ENCODE measurements around the gene KLHDC10. TPM values are rescaled to one million over a fixed set of nuclear protein-coding genes. Genes with fewer than 3 reads are reported as not detected.
A peak's percentile ranks its signal among the peaks of the same experiment; 100 is the strongest.

Gene KLHDC10
- total and polyA plus RNA-seq, 2 of the 13 experiments (the other 11 are each of a cell fraction or from before 2014, with no cell fraction given): 11.9 to 21.6 TPM

DNA sequence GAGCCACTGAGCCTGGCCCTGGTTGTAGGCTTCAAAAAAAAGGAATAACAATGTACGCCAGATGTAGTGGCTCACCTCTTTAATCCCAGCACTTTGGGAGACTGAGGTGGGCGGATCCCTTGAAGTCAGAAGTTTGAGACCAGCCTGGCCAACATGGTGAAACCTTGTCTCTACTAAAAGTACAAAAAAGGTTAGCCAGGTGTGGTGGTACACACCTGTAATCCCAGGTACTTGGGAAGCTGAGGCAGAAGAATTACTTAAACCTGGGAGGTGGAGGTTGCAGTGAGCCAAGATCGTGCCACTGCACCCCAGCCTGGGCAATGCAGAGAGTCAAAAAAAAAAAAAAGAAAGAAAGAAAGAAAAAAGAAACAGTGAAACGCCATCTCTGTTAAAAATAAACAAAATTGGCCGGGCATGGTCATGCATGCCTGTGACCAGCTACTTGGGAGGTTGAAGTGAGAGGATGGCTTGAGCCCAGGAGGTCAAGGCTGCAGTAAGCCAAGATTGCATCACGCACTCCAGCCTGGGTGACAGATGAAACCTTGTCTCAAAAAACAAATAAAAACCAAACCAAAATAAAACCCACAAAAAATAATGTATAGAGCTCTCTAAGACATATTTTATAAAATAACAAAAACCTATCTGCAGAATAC lies 4.7 kb upstream of the KLHDC10 start (continued):
- TF ChIP-seq, protein P1, sequence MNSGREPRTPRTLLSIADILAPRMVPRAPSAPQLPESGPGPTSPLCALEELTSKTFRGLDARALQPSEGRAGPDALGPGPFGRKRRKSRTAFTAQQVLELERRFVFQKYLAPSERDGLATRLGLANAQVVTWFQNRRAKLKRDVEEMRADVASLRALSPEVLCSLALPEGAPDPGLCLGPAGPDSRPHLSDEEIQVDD (CRISPR knock-in tag; IDR thresholded peaks at IDR 0.05; ENCODE audit: borderline replicate concordance): no peak
- TF ChIP-seq, protein P2, sequence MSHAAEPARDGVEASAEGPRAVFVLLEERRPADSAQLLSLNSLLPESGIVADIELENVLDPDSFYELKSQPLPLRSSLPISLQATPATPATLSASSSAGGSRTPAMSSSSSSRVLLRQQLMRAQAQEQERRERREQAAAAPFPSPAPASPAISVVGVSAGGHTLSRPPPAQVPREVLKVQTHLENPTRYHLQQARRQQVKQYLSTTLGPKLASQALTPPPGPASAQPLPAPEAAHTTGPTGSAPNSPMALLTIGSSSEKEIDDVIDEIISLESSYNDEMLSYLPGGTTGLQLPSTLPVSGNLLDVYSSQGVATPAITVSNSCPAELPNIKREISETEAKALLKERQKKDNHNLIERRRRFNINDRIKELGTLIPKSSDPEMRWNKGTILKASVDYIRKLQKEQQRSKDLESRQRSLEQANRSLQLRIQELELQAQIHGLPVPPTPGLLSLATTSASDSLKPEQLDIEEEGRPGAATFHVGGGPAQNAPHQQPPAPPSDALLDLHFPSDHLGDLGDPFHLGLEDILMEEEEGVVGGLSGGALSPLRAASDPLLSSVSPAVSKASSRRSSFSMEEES (CRISPR knock-in tag; IDR thresholded peaks at IDR 0.05): no peak
- TF ChIP-seq, protein P3, sequence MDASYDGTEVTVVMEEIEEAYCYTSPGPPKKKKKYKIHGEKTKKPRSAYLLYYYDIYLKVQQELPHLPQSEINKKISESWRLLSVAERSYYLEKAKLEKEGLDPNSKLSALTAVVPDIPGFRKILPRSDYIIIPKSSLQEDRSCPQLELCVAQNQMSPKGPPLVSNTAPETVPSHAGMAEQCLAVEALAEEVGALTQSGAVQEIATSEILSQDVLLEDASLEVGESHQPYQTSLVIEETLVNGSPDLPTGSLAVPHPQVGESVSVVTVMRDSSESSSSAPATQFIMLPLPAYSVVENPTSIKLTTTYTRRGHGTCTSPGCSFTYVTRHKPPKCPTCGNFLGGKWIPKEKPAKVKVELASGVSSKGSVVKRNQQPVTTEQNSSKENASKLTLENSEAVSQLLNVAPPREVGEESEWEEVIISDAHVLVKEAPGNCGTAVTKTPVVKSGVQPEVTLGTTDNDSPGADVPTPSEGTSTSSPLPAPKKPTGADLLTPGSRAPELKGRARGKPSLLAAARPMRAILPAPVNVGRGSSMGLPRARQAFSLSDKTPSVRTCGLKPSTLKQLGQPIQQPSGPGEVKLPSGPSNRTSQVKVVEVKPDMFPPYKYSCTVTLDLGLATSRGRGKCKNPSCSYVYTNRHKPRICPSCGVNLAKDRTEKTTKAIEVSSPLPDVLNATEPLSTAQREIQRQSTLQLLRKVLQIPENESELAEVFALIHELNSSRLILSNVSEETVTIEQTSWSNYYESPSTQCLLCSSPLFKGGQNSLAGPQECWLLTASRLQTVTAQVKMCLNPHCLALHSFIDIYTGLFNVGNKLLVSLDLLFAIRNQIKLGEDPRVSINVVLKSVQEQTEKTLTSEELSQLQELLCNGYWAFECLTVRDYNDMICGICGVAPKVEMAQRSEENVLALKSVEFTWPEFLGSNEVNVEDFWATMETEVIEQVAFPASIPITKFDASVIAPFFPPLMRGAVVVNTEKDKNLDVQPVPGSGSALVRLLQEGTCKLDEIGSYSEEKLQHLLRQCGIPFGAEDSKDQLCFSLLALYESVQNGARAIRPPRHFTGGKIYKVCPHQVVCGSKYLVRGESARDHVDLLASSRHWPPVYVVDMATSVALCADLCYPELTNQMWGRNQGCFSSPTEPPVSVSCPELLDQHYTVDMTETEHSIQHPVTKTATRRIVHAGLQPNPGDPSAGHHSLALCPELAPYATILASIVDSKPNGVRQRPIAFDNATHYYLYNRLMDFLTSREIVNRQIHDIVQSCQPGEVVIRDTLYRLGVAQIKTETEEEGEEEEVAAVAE (CRISPR knock-in tag; IDR thresholded peaks at IDR 0.05; ENCODE audit: borderline replicate concordance): peak; percentile 78; the same call in 1 of the 2 replicates
- TF ChIP-seq TMF1 (CRISPR knock-in tag; IDR thresholded peaks at IDR 0.05; ENCODE audit: low read depth): no peak
- no peak for TF ChIP-seq ZNF383 (CRISPR knock-in tag; IDR thresholded peaks at IDR 0.05; ENCODE audit: borderline replicate concordance)
- no peak for TF ChIP-seq ARNTL (CRISPR knock-in tag; IDR thresholded peaks at IDR 0.05)
- no peak for TF ChIP-seq ZNF747 (CRISPR knock-in tag; IDR thresholded peaks at IDR 0.05; ENCODE audit: borderline replicate concordance)
- TF ChIP-seq ZFYVE20 (CRISPR knock-in tag; IDR thresholded peaks at IDR 0.05; ENCODE audit: borderline replicate concordance, low read depth): no peak
- TF ChIP-seq, protein P4, sequence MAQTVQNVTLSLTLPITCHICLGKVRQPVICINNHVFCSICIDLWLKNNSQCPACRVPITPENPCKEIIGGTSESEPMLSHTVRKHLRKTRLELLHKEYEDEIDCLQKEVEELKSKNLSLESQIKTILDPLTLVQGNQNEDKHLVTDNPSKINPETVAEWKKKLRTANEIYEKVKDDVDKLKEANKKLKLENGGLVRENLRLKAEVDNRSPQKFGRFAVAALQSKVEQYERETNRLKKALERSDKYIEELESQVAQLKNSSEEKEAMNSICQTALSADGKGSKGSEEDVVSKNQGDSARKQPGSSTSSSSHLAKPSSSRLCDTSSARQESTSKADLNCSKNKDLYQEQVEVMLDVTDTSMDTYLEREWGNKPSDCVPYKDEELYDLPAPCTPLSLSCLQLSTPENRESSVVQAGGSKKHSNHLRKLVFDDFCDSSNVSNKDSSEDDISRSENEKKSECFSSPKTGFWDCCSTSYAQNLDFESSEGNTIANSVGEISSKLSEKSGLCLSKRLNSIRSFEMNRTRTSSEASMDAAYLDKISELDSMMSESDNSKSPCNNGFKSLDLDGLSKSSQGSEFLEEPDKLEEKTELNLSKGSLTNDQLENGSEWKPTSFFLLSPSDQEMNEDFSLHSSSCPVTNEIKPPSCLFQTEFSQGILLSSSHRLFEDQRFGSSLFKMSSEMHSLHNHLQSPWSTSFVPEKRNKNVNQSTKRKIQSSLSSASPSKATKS (CRISPR knock-in tag; IDR thresholded peaks at IDR 0.05): no peak
- no peak for TF ChIP-seq CBX1 (IDR thresholded peaks at IDR 0.05; ENCODE audit: low read depth)
- TF ChIP-seq NFE2 (CRISPR knock-in tag; IDR thresholded peaks at IDR 0.05): no peak
- TF ChIP-seq ZNF776 (CRISPR knock-in tag; IDR thresholded peaks at IDR 0.05): no peak
- peak; percentile 80 for TF ChIP-seq NCOA2 (CRISPR knock-in tag; IDR thresholded peaks at IDR 0.05)
- peak; percentile 83 for TF ChIP-seq MEIS2 (CRISPR knock-in tag; IDR thresholded peaks at IDR 0.05)
- no peak for TF ChIP-seq SIN3A (IDR thresholded peaks at IDR 0.05; ENCODE audit: borderline replicate concordance, low read depth, low read length)
- no peak for TF ChIP-seq ZNF572 (CRISPR knock-in tag; IDR thresholded peaks at IDR 0.05)
- TF ChIP-seq, protein P5, sequence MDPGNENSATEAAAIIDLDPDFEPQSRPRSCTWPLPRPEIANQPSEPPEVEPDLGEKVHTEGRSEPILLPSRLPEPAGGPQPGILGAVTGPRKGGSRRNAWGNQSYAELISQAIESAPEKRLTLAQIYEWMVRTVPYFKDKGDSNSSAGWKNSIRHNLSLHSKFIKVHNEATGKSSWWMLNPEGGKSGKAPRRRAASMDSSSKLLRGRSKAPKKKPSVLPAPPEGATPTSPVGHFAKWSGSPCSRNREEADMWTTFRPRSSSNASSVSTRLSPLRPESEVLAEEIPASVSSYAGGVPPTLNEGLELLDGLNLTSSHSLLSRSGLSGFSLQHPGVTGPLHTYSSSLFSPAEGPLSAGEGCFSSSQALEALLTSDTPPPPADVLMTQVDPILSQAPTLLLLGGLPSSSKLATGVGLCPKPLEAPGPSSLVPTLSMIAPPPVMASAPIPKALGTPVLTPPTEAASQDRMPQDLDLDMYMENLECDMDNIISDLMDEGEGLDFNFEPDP (CRISPR knock-in tag; conservative IDR thresholded peaks at IDR 0.05): no peak
- TF ChIP-seq HMG20A (CRISPR knock-in tag; IDR thresholded peaks at IDR 0.05; ENCODE audit: borderline replicate concordance): peak; percentile 77; the same call in 1 of the 2 replicates
- TF ChIP-seq, protein P6, sequence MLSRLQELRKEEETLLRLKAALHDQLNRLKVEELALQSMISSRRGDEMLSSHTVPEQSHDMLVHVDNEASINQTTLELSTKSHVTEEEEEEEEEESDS (CRISPR knock-in tag; IDR thresholded peaks at IDR 0.05; ENCODE audit: borderline replicate concordance): no peak
- TF ChIP-seq ATM (IDR thresholded peaks at IDR 0.05; ENCODE audit: borderline replicate concordance): no peak
